ENCODE data around the gene TNS1.

TNS1 gene

DNA sequence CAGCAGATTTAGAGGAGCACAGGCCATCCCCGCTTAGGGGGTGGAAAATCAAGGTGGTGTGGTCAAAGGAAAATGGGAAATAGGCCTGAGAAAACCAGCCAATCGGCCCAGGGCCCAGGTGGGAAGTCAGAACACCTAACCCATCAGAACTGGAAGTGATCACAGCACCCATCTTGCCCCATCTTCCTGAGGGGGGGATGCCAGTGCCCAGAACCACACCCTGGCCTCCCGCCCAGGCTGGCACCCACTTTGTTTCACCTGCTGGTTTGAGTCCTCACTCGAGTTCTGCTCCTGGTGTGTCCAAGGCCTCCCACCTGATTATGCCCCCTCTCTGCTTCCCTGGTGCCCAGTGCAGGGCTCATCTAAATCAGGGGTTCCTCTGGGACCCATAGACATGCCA lies 174.5 kb downstream of the TNS1 start:
- CTCF ChIA-PET = no interaction called here
- no peak for TF ChIP-seq HDGF (IDR thresholded peaks at IDR 0.05; ENCODE audit: borderline replicate concordance)
- TF ChIP-seq LEF1 (IDR thresholded peaks at IDR 0.05; ENCODE audit: borderline replicate concordance) = no peak
- no peak for TF ChIP-seq CTBP1 (IDR thresholded peaks at IDR 0.05; ENCODE audit: borderline replicate concordance)
- no peak for TF ChIP-seq SUZ12 (IDR thresholded peaks at IDR 0.05)
- POLR2A ChIA-PET = no interaction called here

GRCh38 chr2:217827430-217828201 lies 175.2 kb downstream of the TNS1 start:
- no peak for DNase-seq (ENCODE audit: extremely low spot score)
- no peak for TF ChIP-seq CTBP1 (IDR thresholded peaks at IDR 0.05; ENCODE audit: borderline replicate concordance)
- TF ChIP-seq BHLHE40 (IDR thresholded peaks at IDR 0.05; ENCODE audit: borderline replicate concordance) = no peak
- TF ChIP-seq FOXK2 (IDR thresholded peaks at IDR 0.05) = no peak
- TF ChIP-seq L3MBTL2 (conservative IDR thresholded peaks at IDR 0.05) = no peak
- TF ChIP-seq TARDBP (IDR thresholded peaks at IDR 0.05) = no peak
- POLR2A ChIA-PET = no interaction called here
- CTCF ChIA-PET = interaction anchor here (0.6 kb wide), 1 partner anchor 66 kb away, joined by 4 read pairs; no protein-coding TSS in a partner anchor

More for the DNA sequence above, 174.5 kb downstream of the TNS1 start:
- DNase-seq (ENCODE audit: extremely low spot score) = no peak

DNA sequence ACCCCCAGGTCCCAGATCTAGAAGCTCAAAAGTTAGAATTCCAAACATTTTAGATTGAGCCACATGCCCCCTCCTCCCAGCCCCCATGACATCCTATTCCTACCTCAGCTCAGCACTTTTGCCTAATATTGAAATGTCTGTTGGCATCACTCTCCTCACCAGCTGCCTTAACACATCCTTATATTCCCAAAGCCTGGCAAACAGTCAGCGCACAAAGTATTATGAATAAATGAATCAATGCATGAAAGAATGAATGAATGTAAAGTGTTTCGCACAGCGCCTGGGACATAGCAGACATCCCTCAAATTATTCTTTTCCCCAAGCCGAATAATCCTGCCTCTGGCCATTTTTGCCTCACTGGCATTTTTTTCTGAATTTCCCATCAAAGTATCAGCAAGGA lies 175.8 kb downstream of the TNS1 start:
- no peak for DNase-seq (ENCODE audit: extremely low spot score)
- POLR2A ChIA-PET = no interaction called here
- CTCF ChIA-PET = interaction anchor here (0.6 kb wide), 1 partner anchor 67 kb away, joined by 4 read pairs; no protein-coding TSS in a partner anchor

GRCh38 chr2:217826520-217826919 lies 176.3 kb downstream of the TNS1 start:
- TF ChIP-seq ARNT (IDR thresholded peaks at IDR 0.05) (no peak), LEF1 (IDR thresholded peaks at IDR 0.05; ENCODE audit: borderline replicate concordance) (no peak), L3MBTL2 (conservative IDR thresholded peaks at IDR 0.05) (no peak), PKNOX1 (IDR thresholded peaks at IDR 0.05) (no peak), HDGF (IDR thresholded peaks at IDR 0.05; ENCODE audit: borderline replicate concordance) (no peak), BHLHE40 (IDR thresholded peaks at IDR 0.05; ENCODE audit: borderline replicate concordance) (no peak), FOXK2 (IDR thresholded peaks at IDR 0.05) (no peak), ZNF384 (IDR thresholded peaks at IDR 0.05) (no peak), SUZ12 (IDR thresholded peaks at IDR 0.05) (no peak), FOXA1 (IDR thresholded peaks at IDR 0.05) (no peak), CTBP1 (IDR thresholded peaks at IDR 0.05; ENCODE audit: borderline replicate concordance) (no peak), TARDBP (IDR thresholded peaks at IDR 0.05) (no peak), NFRKB (IDR thresholded peaks at IDR 0.05) (no peak), FOXM1 (IDR thresholded peaks at IDR 0.05; ENCODE audit: borderline replicate concordance) (no peak), ELF4 (IDR thresholded peaks at IDR 0.05) (no peak), SP1 (IDR thresholded peaks at IDR 0.05) (no peak)
- ChIA-PET CTCF (no interaction called here), POLR2A (no interaction called here)
- DNase-seq (ENCODE audit: extremely low spot score) = no peak

More for the DNA sequence above, 175.8 kb downstream of the TNS1 start:
- TF ChIP-seq ELF4 (IDR thresholded peaks at IDR 0.05) = no peak
- no peak for TF ChIP-seq NFRKB (IDR thresholded peaks at IDR 0.05)
- no peak for TF ChIP-seq ARNT (IDR thresholded peaks at IDR 0.05)
- no peak for TF ChIP-seq FOXK2 (IDR thresholded peaks at IDR 0.05)
- TF ChIP-seq SP1 (IDR thresholded peaks at IDR 0.05) = no peak
- TF ChIP-seq SUZ12 (IDR thresholded peaks at IDR 0.05) = no peak
- no peak for TF ChIP-seq FOXA1 (IDR thresholded peaks at IDR 0.05)
- no peak for TF ChIP-seq BHLHE40 (IDR thresholded peaks at IDR 0.05; ENCODE audit: borderline replicate concordance)
- TF ChIP-seq FOXM1 (IDR thresholded peaks at IDR 0.05; ENCODE audit: borderline replicate concordance) = no peak
- TF ChIP-seq CTBP1 (IDR thresholded peaks at IDR 0.05; ENCODE audit: borderline replicate concordance) = no peak
- TF ChIP-seq LEF1 (IDR thresholded peaks at IDR 0.05; ENCODE audit: borderline replicate concordance) = no peak

DNA sequence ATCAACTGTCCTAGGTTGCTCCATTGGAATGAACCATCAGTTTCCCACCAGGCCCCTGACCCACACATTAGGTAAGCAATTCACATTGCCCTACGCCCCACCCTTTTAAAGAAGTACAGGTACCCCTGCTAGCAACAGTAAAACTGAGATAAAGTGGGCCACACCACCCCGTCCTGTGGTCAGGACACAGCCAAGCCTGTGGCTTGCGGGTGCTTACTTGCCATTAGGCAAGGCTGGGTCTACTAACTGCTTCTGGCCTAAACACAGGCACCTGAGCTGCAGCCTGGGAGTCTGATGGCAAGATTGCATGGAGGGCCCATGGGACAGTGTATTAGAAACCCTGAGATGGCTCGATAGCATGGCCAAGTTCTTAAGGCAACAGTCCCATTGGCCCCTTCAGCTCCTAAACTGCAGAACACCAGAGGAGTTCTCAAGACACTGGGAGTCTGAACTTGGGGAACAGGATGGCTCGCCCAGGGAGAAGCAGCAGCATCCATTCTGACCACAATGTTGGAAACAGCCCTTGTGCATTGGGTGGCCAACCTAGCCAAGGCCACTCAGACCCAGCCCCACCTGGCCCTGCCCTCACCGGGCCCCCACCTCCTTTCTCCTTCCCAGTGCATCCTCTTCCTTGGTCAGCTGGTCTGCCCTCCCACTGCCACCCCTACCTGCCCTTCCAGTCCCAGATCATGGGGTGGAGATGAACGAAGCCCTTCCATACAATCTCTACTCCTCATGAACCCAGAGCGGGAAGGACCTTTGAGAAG lies 177.1 kb downstream of the TNS1 start:
- ChIA-PET CTCF (no interaction called here), POLR2A (no interaction called here)
- DNase-seq (ENCODE audit: extremely low spot score) = no peak
- no peak for TF ChIP-seq FOXA1 (IDR thresholded peaks at IDR 0.05)
- TF ChIP-seq TARDBP (IDR thresholded peaks at IDR 0.05) = no peak
- TF ChIP-seq ARNT (IDR thresholded peaks at IDR 0.05) = no peak
- no peak for TF ChIP-seq ELF4 (IDR thresholded peaks at IDR 0.05)
- no peak for TF ChIP-seq LEF1 (IDR thresholded peaks at IDR 0.05; ENCODE audit: borderline replicate concordance)
- no peak for TF ChIP-seq L3MBTL2 (conservative IDR thresholded peaks at IDR 0.05)
- TF ChIP-seq BHLHE40 (IDR thresholded peaks at IDR 0.05; ENCODE audit: borderline replicate concordance) = no peak
- TF ChIP-seq ZNF384 (IDR thresholded peaks at IDR 0.05) = no peak
- no peak for TF ChIP-seq NFRKB (IDR thresholded peaks at IDR 0.05)
- no peak for TF ChIP-seq CTBP1 (IDR thresholded peaks at IDR 0.05; ENCODE audit: borderline replicate concordance)
- no peak for TF ChIP-seq HDGF (IDR thresholded peaks at IDR 0.05; ENCODE audit: borderline replicate concordance)
- no peak for TF ChIP-seq SUZ12 (IDR thresholded peaks at IDR 0.05)
- TF ChIP-seq FOXK2 (IDR thresholded peaks at IDR 0.05) = no peak
- no peak for TF ChIP-seq SP1 (IDR thresholded peaks at IDR 0.05)
- TF ChIP-seq PKNOX1 (IDR thresholded peaks at IDR 0.05) = no peak
- TF ChIP-seq FOXM1 (IDR thresholded peaks at IDR 0.05; ENCODE audit: borderline replicate concordance) = no peak

- ChIA-PET CTCF (no interaction called here), POLR2A (no interaction called here)
- no peak for DNase-seq (ENCODE audit: extremely low spot score)
- TF ChIP-seq PKNOX1 (IDR thresholded peaks at IDR 0.05) (no peak), HDGF (IDR thresholded peaks at IDR 0.05; ENCODE audit: borderline replicate concordance) (no peak), FOXK2 (IDR thresholded peaks at IDR 0.05) (no peak), SP1 (IDR thresholded peaks at IDR 0.05) (no peak), FOXM1 (IDR thresholded peaks at IDR 0.05; ENCODE audit: borderline replicate concordance) (no peak), NFRKB (IDR thresholded peaks at IDR 0.05) (no peak), ELF4 (IDR thresholded peaks at IDR 0.05) (no peak), TARDBP (IDR thresholded peaks at IDR 0.05) (no peak), ARNT (IDR thresholded peaks at IDR 0.05) (no peak), SUZ12 (IDR thresholded peaks at IDR 0.05) (no peak)
These were observed 178.6 kb downstream of the TNS1 start for GRCh38 chr2:217824223-217824622.

All from HEK293T (cell line).